Uterus (tissue), 4 donors: Measurements from ENCODE around the gene GDF10. TPM values are rescaled to one million over a fixed set of nuclear protein-coding genes. Genes with fewer than 3 reads are reported as not detected.

Experiments used
- DNase-seq, 2 donors: peaks; one replicate each; pipeline ENCODE4 v3.0.0-alpha.2; 2019 to 2020
- H3K27ac ChIP-seq, 2 donors: fragments of 200-600 bp; sonication (generic); 1 replicate in 1 of 2; 2 replicates in 1 of 2; pipeline ENCODE4 v1.5.1; 2016 to 2018
- H3K27me3 ChIP-seq, 2 donors: fragments of 200-600 bp; sonication (generic); one replicate each; pipeline ENCODE4 v1.5.1; 2018 to 2019; ENCODE audit warnings: control low read depth in 1 of 2
- H3K36me3 ChIP-seq, 2 donors: fragments of 200-600 bp; sonication (generic); one replicate each; pipeline ENCODE4 v1.5.1; 2019; ENCODE audit warnings: control low read depth in 1 of 2
- H3K4me1 ChIP-seq, 2 donors: fragments of 200-600 bp; sonication (generic); one replicate each; pipeline ENCODE4 v1.5.1; 2018 to 2019; ENCODE audit warnings: control low read depth in 1 of 2
- H3K4me3 ChIP-seq, 2 donors: fragments of 200-600 bp; sonication (generic); 1 replicate in 1 of 2; 2 replicates in 1 of 2; pipeline ENCODE4 v1.5.1; 2018 to 2019; ENCODE audit warnings: mild to moderate bottlenecking in 1 of 2
- H3K9me3 ChIP-seq, 2 donors: fragments of 200-600 bp; sonication (generic); one replicate each; pipeline ENCODE4 v1.5.1; 2019; ENCODE audit warnings: control low read depth in 1 of 2
- CTCF ChIP-seq, 4 experiments: fragments of 200-600 bp in 2 of 4; fragments of 450-650 bp in 2 of 4; sonication (generic) in 2 of 4; IDR thresholded peaks; one replicate each; pipeline ENCODE4 v1.5.1; 2016 to 2019; ENCODE audit warnings: antibody characterized with exemption in 4 of 4, mild to moderate bottlenecking in 2 of 4, moderate library complexity in 1 of 4
- POLR2A ChIP-seq, 2 donors: fragments of 450-650 bp; IDR thresholded peaks; one replicate each; pipeline ENCODE4 v1.6.1; 2016; ENCODE audit warnings: antibody characterized with exemption in 2 of 2, mild to moderate bottlenecking in 1 of 2, moderate library complexity in 1 of 2
- intact Hi-C: fragments of 100-400 bp; cut with DNase I; formaldehyde crosslinking; loops from one replicate; pipeline ENCODE4 v1.15.1; 2023; ENCODE audit warnings: low total_unique reads
- total RNA-seq, 4 donors: library from RNA; depleted of rRNA in 3 of 4; stranded (reverse); fragments of >200 nt in 3 of 4; gene quantifications; one replicate each; pipeline versions ENCODE4 v1.1.0 to v1.2.4, GENCODE V29; 2014 to 2023
- donor health status: DM: yes; HTN: yes; CAD: no.

GDF10 gene
- total RNA-seq, 4 donors from 2014 or later = 4.6 to 6.4 TPM; not detected in 2

GRCh38 chr10:47288916-47289495 lies 11.0 kb upstream of the GDF10 start:
- no peaks in the 10 kb centered on the region for H3K4me1 ChIP-seq
- no peaks in the 10 kb centered on the region for H3K9me3 ChIP-seq
- TF ChIP-seq CTCF (IDR thresholded peaks at IDR 0.05) (no peak), POLR2A (IDR thresholded peaks at IDR 0.05) (no peak)
- no peak for DNase-seq
- no peaks in the 10 kb centered on the region for H3K36me3 ChIP-seq
- no peak overlapping the region for H3K4me3 ChIP-seq
- H3K27ac ChIP-seq = no peak overlapping the region
- H3K27me3 ChIP-seq = no peaks in the 10 kb centered on the region
- intact Hi-C loops = no loop called here

- intact Hi-C loops = no loop called here
- TF ChIP-seq CTCF (IDR thresholded peaks at IDR 0.05) = no peak
- no peak for TF ChIP-seq POLR2A (IDR thresholded peaks at IDR 0.05)
- Histone ChIP-seq H3K27ac (no peak overlapping the region), H3K36me3 (no peaks in the 10 kb centered on the region), H3K4me3 (no peak overlapping the region), H3K9me3 (no peaks in the 10 kb centered on the region), H3K4me1 (no peaks in the 10 kb centered on the region), H3K27me3 (no peaks in the 10 kb centered on the region)
- DNase-seq = peak in 1 of 2 donors; percentile 1
These were observed 10.1 kb upstream of the GDF10 start for GRCh38 chr10:47289921-47290320.

- Histone ChIP-seq H3K27ac (no peak overlapping the region), H3K4me3 (no peak overlapping the region), H3K36me3 (no peaks in the 10 kb centered on the region), H3K4me1 (no peaks in the 10 kb centered on the region), H3K9me3 (no peaks in the 10 kb centered on the region), H3K27me3 (no peaks in the 10 kb centered on the region)
- TF ChIP-seq CTCF (IDR thresholded peaks at IDR 0.05) (no peak), POLR2A (IDR thresholded peaks at IDR 0.05) (no peak)
- intact Hi-C loops = no loop called here
- no peak for DNase-seq
These were observed 9.7 kb upstream of the GDF10 start for GRCh38 chr10:47290338-47290737.

- Histone ChIP-seq H3K9me3 (no peaks in the 10 kb centered on the region), H3K27ac (no peak overlapping the region), H3K27me3 (no peaks in the 10 kb centered on the region), H3K36me3 (no peaks in the 10 kb centered on the region), H3K4me1 (no peaks in the 10 kb centered on the region), H3K4me3 (no peak overlapping the region)
- DNase-seq = no peak
- intact Hi-C loops = no loop called here
- TF ChIP-seq POLR2A (IDR thresholded peaks at IDR 0.05) (no peak), CTCF (IDR thresholded peaks at IDR 0.05) (no peak)
These were observed 8.3 kb upstream of the GDF10 start for GRCh38 chr10:47291682-47292081.

GRCh38 chr10:47294057-47294456 lies 5.9 kb upstream of the GDF10 start:
- no peaks in the 10 kb centered on the region for H3K36me3 ChIP-seq
- H3K27ac ChIP-seq = no peak overlapping the region
- no peaks in the 10 kb centered on the region for H3K27me3 ChIP-seq
- no peaks in the 10 kb centered on the region for H3K4me1 ChIP-seq
- H3K9me3 ChIP-seq = no peaks in the 10 kb centered on the region
- TF ChIP-seq CTCF (IDR thresholded peaks at IDR 0.05) (no peak), POLR2A (IDR thresholded peaks at IDR 0.05) (no peak)
- intact Hi-C loops = no loop called here
- H3K4me3 ChIP-seq = no peak overlapping the region
- DNase-seq = peak in 1 of 2 donors; percentile 4
